H1 (cell line): Measurements from ENCODE around the gene MUC5AC. TPM values are rescaled to one million over a fixed set of nuclear protein-coding genes. Genes with fewer than 3 reads are reported as not detected.
A peak's percentile ranks its signal among the peaks of the same experiment; 100 is the strongest.

Experiments used
- CTCF ChIA-PET: fragments of 300-600 bp; sonication (Branson Sonifier 250); formaldehyde crosslinking; loops from one replicate; lab custom pipeline; 2021; ENCODE audit not compliant: partially characterized antibody; lab: Charles Lee
- POLR2A ChIA-PET: fragments of 300-600 bp; sonication (Branson Sonifier 250); formaldehyde crosslinking; loops from one replicate; lab custom pipeline; 2021; ENCODE audit warnings: inconsistent platforms; ENCODE audit not compliant: partially characterized antibody; lab: Charles Lee
- DNase-seq, 2 experiments: peaks; one replicate each; pipeline versions ENCODE4 v3.0.0 to v3.0.0-alpha.2; 2010 to 2022; ENCODE audit warnings: low spot score in 2 of 2, low read depth in 1 of 2, mixed read lengths in 1 of 2
- FAIRE-seq: peaks from 2 replicates; lab custom pipeline; 2011; peaks lifted over from hg19 to GRCh38; lab: Jason Lieb, UNC
- H2AFZ ChIP-seq: 2 replicates; pipeline ENCODE4 v1.8.1; 2012; ENCODE audit warnings: low read length, inconsistent platforms
- H2AK5ac ChIP-seq: 2 replicates; pipeline ENCODE4 v1.6.1; 2013; ENCODE audit warnings: low read depth, low read length
- H2BK120ac ChIP-seq: replicated peaks from 2 replicates; pipeline ENCODE3; 2013; ENCODE audit warnings: low read depth, low read length, inconsistent platforms
- H2BK12ac ChIP-seq: 2 replicates; pipeline ENCODE4 v1.6.1; 2013; ENCODE audit warnings: low read depth, low read length
- H2BK15ac ChIP-seq: 2 replicates; pipeline ENCODE4 v1.6.1; 2013; ENCODE audit warnings: low read length
- H2BK20ac ChIP-seq: 2 replicates; pipeline ENCODE4 v1.6.1; 2013; ENCODE audit warnings: low read length
- H2BK5ac ChIP-seq: 2 replicates; pipeline ENCODE4 v1.6.1; 2013; ENCODE audit warnings: low read depth, low read length
- H3K14ac ChIP-seq: 2 replicates; pipeline ENCODE4 v1.6.1; 2013; ENCODE audit warnings: inconsistent platforms; ENCODE audit not compliant: insufficient read length
- H3K18ac ChIP-seq: 2 replicates; pipeline ENCODE4 v1.6.1; 2013; ENCODE audit warnings: low read length; ENCODE audit errors: extremely low read depth
- H3K23ac ChIP-seq: 2 replicates; pipeline ENCODE4 v1.6.1; 2013; ENCODE audit warnings: inconsistent platforms; ENCODE audit not compliant: insufficient read length
- H3K23me2 ChIP-seq: 2 replicates; pipeline ENCODE4 v1.6.1; 2013; ENCODE audit warnings: low read depth, low read length
- H3K27ac ChIP-seq: 2 replicates; pipeline ENCODE4 v1.6.1; 2011; ENCODE audit warnings: low read depth, low read length, inconsistent platforms
- H3K27me3 ChIP-seq, 4 experiments: replicated peaks in 1 of 4; 1 replicate in 1 of 4; 2 replicates in 3 of 4; pipeline versions ENCODE4 v1.6.1 to v1.8.1; 2011 to 2013; ENCODE audit warnings: low read length in 3 of 4, mild to moderate bottlenecking in 3 of 4, inconsistent platforms in 2 of 4, mixed read lengths in 2 of 4, moderate library complexity in 1 of 4; ENCODE audit not compliant: control insufficient read depth in 3 of 4, insufficient read depth in 3 of 4; ENCODE audit errors: extremely low read depth in 1 of 4
- H3K36me3 ChIP-seq, 4 experiments: 2 replicates each; pipeline versions ENCODE4 v1.6.1 to v1.8.1; 2011 to 2013; ENCODE audit warnings: mild to moderate bottlenecking in 4 of 4, low read length in 3 of 4, moderate library complexity in 2 of 4, control low read depth in 1 of 4, inconsistent platforms in 1 of 4; ENCODE audit not compliant: insufficient read depth in 4 of 4, control insufficient read depth in 2 of 4
- H3K4ac ChIP-seq: replicated peaks from 2 replicates; pipeline ENCODE3; 2013; ENCODE audit warnings: low read length, low read depth, mixed read lengths, inconsistent platforms; ENCODE audit not compliant: insufficient read length
- H3K4me1 ChIP-seq, 4 experiments: replicated peaks in 1 of 4; 1 replicate in 1 of 4; 2 replicates in 3 of 4; pipeline versions ENCODE4 v1.6.1 to v1.8.1; 2011 to 2013; ENCODE audit warnings: low read length in 3 of 4, inconsistent platforms in 2 of 4, mixed read lengths in 1 of 4; ENCODE audit not compliant: insufficient read depth in 4 of 4, control insufficient read depth in 3 of 4
- H3K4me2 ChIP-seq, 2 experiments: 2 replicates each; pipeline versions ENCODE4 v1.6.1 to v1.8.1; 2011 to 2013; ENCODE audit warnings: low read depth in 2 of 2, low read length in 2 of 2, control low read depth in 1 of 2, inconsistent platforms in 1 of 2, mild to moderate bottlenecking in 1 of 2; ENCODE audit not compliant: insufficient read depth in 1 of 2
- H3K4me3 ChIP-seq, 4 experiments: fragments of 200-600, 300-600 bp in 1 of 4; sonication (generic), shearing (Covaris generic), sonication (Bioruptor Twin) in 1 of 4; 2 replicates each; pipeline versions ENCODE4 v1.5.1 to v1.8.1; 2011 to 2016; ENCODE audit warnings: low read length in 4 of 4, low read depth in 3 of 4, control low read depth in 2 of 4, inconsistent platforms in 2 of 4, mild to moderate bottlenecking in 2 of 4, mixed read lengths in 1 of 4, moderate library complexity in 1 of 4; ENCODE audit not compliant: insufficient read depth in 2 of 4; ENCODE audit errors: extremely low read depth in 1 of 4
- H3K56ac ChIP-seq: replicated peaks from 2 replicates; pipeline ENCODE3; 2013; ENCODE audit warnings: low read depth, mild to moderate bottlenecking, mixed read lengths, low read length, inconsistent platforms; ENCODE audit not compliant: insufficient read length
- H3K79me1 ChIP-seq: 2 replicates; pipeline ENCODE4 v1.6.1; 2013; ENCODE audit warnings: low read depth, low read length, control low read depth
- H3K79me2 ChIP-seq, 2 experiments: 2 replicates each; pipeline versions ENCODE4 v1.6.1 to v1.8.1; 2012 to 2013; ENCODE audit warnings: low read length in 2 of 2, mild to moderate bottlenecking in 2 of 2, inconsistent platforms in 1 of 2; ENCODE audit not compliant: insufficient read depth in 2 of 2, control insufficient read depth in 1 of 2
- H3K9ac ChIP-seq, 4 experiments: replicated peaks in 1 of 4; 1 replicate in 1 of 4; 2 replicates in 3 of 4; pipeline versions ENCODE4 v1.6.1 to v1.8.1; 2011 to 2013; ENCODE audit warnings: low read depth in 3 of 4, low read length in 3 of 4, control low read depth in 2 of 4, mild to moderate bottlenecking in 2 of 4, moderate library complexity in 2 of 4, inconsistent platforms in 1 of 4; ENCODE audit errors: extremely low read depth in 1 of 4
- H3K9me3 ChIP-seq, 2 experiments: 2 replicates each; pipeline versions ENCODE4 v1.6.1 to v1.8.1; 2012 to 2013; ENCODE audit warnings: mild to moderate bottlenecking in 2 of 2, moderate library complexity in 2 of 2, control low read depth in 1 of 2, inconsistent platforms in 1 of 2, low read depth in 1 of 2, low read length in 1 of 2, mixed read lengths in 1 of 2; ENCODE audit not compliant: insufficient read depth in 2 of 2
- H4K20me1 ChIP-seq, 2 experiments: replicated peaks in 1 of 2; 2 replicates each; pipeline versions ENCODE3 to v1.8.1; 2011 to 2013; ENCODE audit warnings: inconsistent platforms in 2 of 2, low read length in 2 of 2, mild to moderate bottlenecking in 1 of 2; ENCODE audit not compliant: insufficient read depth in 2 of 2, control insufficient read depth in 1 of 2
- H4K5ac ChIP-seq: 2 replicates; pipeline ENCODE4 v1.6.1; 2013; ENCODE audit warnings: low read length, low read depth, mixed read lengths, inconsistent platforms; ENCODE audit not compliant: insufficient read length
- H4K8ac ChIP-seq: 2 replicates; pipeline ENCODE4 v1.8.0; 2013; ENCODE audit warnings: mild to moderate bottlenecking, moderate library complexity, low read length, inconsistent platforms; ENCODE audit not compliant: insufficient read depth; ENCODE audit errors: extremely low read depth
- H4K91ac ChIP-seq: replicated peaks from 2 replicates; pipeline ENCODE3; 2013; ENCODE audit warnings: low read length, mixed read lengths, inconsistent platforms; ENCODE audit not compliant: insufficient read length
- EGR1 ChIP-seq: IDR thresholded peaks from 2 replicates; pipeline ENCODE4 v1.6.1; 2011; ENCODE audit warnings: low read depth, low read length, borderline replicate concordance
- KDM5A ChIP-seq: fragments of 200-600 bp; IDR thresholded peaks from 2 replicates; pipeline ENCODE4 v1.7.1; 2012; ENCODE audit warnings: mild to moderate bottlenecking, low read length, inconsistent platforms, mixed read lengths
- SIX5 ChIP-seq: IDR thresholded peaks from 2 replicates; pipeline ENCODE4 v1.6.1; 2011; ENCODE audit warnings: mild to moderate bottlenecking, low read depth, low read length
- WGBS, 2 experiments: shearing (Covaris generic) in 1 of 2; methylation state at CpG; one replicate each; pipeline versions ENCODE4 v1.1.6 to v1.1.7; 2013 to 2015; ENCODE audit warnings: low lambda C conversion rate in 2 of 2, mixed read lengths in 2 of 2, inconsistent platforms in 1 of 2, low coverage in 1 of 2, missing lambda C conversion rate in 1 of 2; ENCODE audit not compliant: insufficient replicate concordance in 2 of 2, insufficient coverage in 1 of 2, insufficient read length in 1 of 2; ENCODE audit errors: extremely low coverage in 1 of 2, missing lambda C conversion rate in 1 of 2; 5-methylcytosine and 5-hydroxymethylcytosine counted together
- polyA plus RNA-seq, 7 experiments: library from polyadenylated mRNA; depleted of rRNA in 3 of 7; stranded (reverse) in 5 of 7; unstranded in 2 of 7; fragments of >200 nt in 5 of 7; fragments of 200-250 nt in 2 of 7; gene quantifications; 1 replicate in 5 of 7; 2 replicates in 1 of 7; 4 replicates in 1 of 7; pipeline versions ENCODE4 v1.2.1 to v1.2.3, GENCODE V29; 2011 to 2013; ENCODE audit warnings: missing spikeins in 2 of 7, mixed read lengths in 2 of 7
- total RNA-seq: library from RNA; stranded (reverse); fragmentation: NEBNext Ultra II Directional; extraction: Animal tissue kit (Norgen Biotek cat#: 25700); gene quantifications from 2 replicates; pipeline ENCODE4 v1.2.1, GENCODE V29; 2021

Gene MUC5AC
- total and polyA plus RNA-seq, 2 of the 8 experiments (the other 6 are each of a cell fraction or from before 2014, with no cell fraction given) = not detected

- H3K4me3 ChIP-seq = no peak overlapping the region
- H4K20me1 ChIP-seq = no peaks in the 10 kb centered on the region
- peaks cover 0 to 3% of the 10 kb centered on the region in 2 experiments; a peak in 1 of 4 replicates for H3K9me3 ChIP-seq
- H3K23me2 ChIP-seq = no peaks in the 10 kb centered on the region
- H2BK20ac ChIP-seq = no peak overlapping the region
- H4K8ac ChIP-seq = no peak overlapping the region; the same call in 1 of the 2 replicates
- no peaks in the 10 kb centered on the region for H3K79me2 ChIP-seq
- no peaks in the 10 kb centered on the region for H3K36me3 ChIP-seq
- H2BK120ac ChIP-seq = no peak overlapping the region
- FAIRE-seq = no peak
- no peak overlapping the region for H2AK5ac ChIP-seq
- no peak overlapping the region for H4K5ac ChIP-seq
- WGBS, 2 experiments = 93% methylated on average over 15 of the region's 16 CpGs; no CpG with 5 or more reads in 1 of the 2 experiments
- no peak overlapping the region for H3K9ac ChIP-seq
- H3K4me2 ChIP-seq = no peak overlapping the region
- no peaks in the 10 kb centered on the region for H3K79me1 ChIP-seq
- H3K56ac ChIP-seq = no peak overlapping the region
- CTCF ChIA-PET = no interaction called here
- peak in 1 of 2 experiments; percentile 33 for DNase-seq
- no peak overlapping the region for H2AFZ ChIP-seq
- no peak overlapping the region for H3K14ac ChIP-seq
- no peak overlapping the region for H2BK12ac ChIP-seq
- peaks cover 0 to under 1% (median 0%) of the 10 kb centered on the region in 4 experiments; a peak in 2 of 7 replicates for H3K4me1 ChIP-seq
- no peak overlapping the region for H3K23ac ChIP-seq
- H3K18ac ChIP-seq = no peak overlapping the region
- H3K27ac ChIP-seq = no peak overlapping the region
- no peaks in the 10 kb centered on the region; a peak in 1 of 7 replicates for H3K27me3 ChIP-seq
- H2BK15ac ChIP-seq = no peak overlapping the region
- TF ChIP-seq EGR1 (no peak), SIX5 (no peak), KDM5A (no peak)
- H3K4ac ChIP-seq = no peak overlapping the region
- POLR2A ChIA-PET = no interaction called here
- H4K91ac ChIP-seq = no peak overlapping the region
- no peak overlapping the region for H2BK5ac ChIP-seq
Measured at GRCh38 chr11:1218788-1219445, 61.2 kb downstream of the MUC5AC start.
